GM12873 (cell line): ENCODE data around the gene GLRX.

Source experiments
- CTCF ChIP-seq: IDR thresholded peaks from 2 replicates; pipeline ENCODE4 v1.5.1; 2012; ENCODE audit warnings: low read depth, mild to moderate bottlenecking, moderate library complexity, low read length, control low read depth; ENCODE audit not compliant: insufficient read depth; ENCODE audit errors: missing control alignments

Gene GLRX

DNA sequence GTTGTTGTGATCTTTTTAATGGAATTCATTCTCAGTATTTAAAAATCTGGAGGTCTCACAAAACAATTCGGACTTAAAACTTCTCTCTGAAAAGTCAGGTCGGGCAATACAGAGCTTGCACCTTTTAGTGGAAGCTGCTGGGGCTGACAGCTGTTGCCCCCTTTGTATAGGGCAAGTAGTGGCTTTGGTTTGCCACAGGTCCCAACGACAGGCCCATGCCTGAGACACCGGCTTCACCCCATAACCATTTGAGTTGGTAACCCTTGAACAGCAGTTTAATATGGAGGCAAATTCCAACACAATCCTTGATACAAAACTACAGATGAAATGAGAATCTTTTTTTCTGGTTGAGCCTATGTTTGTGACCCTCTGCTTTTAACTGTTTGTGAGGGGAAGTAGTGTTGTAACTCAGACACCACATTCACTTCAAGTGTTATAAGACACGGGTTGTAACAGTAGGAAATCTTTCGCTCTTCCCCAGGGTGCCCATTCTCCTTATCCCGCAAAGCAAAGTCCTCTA is 752 bp upstream of the GLRX start:
- TF ChIP-seq CTCF = no peak

GRCh38 chr5:95822043-95822541 is 434 bp downstream of the GLRX start:
- no peak for TF ChIP-seq CTCF

DNA sequence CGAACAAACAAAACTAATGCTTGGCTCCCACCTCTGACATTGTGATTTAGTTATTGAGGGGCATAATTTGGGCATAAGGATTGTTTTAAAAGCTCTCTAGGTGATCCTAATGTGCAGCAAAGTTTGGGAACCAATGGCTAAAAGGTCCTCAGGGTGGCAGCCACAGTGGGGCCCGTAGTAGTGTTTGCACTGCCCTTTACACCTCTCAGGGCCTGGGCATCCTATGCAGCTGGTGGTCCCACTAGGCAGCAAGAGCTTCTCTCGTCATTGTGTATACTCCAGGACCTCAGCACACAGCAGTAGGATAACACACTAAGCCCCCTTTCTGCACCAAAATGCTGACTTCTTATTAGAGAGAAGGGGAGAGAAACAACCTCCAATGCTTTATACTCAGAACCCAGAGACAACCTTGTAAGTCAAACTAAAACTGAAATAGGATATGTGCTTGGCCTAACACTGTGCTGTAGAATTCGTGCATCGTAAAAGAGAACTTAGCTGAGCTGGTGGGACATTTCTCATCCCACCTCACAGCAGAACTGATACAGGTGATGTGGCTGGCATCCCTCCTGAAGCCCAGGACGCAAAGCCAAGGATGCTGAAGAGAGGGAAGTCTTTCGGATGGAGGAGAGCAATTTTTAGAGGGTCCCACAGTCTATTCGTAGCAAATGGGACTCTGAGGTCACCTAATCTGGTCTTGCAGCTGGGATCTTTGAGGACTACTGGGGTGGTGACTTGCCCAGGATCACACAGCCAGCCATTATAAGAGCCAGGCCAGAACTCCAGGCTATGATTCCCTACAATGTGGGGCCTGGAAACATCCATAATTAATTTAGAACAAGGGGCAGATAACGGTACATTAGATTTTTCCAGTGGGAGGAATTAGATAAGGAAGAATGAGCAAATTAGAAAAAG is 1.2 kb downstream of the GLRX start:
- TF ChIP-seq CTCF = no peak

DNA sequence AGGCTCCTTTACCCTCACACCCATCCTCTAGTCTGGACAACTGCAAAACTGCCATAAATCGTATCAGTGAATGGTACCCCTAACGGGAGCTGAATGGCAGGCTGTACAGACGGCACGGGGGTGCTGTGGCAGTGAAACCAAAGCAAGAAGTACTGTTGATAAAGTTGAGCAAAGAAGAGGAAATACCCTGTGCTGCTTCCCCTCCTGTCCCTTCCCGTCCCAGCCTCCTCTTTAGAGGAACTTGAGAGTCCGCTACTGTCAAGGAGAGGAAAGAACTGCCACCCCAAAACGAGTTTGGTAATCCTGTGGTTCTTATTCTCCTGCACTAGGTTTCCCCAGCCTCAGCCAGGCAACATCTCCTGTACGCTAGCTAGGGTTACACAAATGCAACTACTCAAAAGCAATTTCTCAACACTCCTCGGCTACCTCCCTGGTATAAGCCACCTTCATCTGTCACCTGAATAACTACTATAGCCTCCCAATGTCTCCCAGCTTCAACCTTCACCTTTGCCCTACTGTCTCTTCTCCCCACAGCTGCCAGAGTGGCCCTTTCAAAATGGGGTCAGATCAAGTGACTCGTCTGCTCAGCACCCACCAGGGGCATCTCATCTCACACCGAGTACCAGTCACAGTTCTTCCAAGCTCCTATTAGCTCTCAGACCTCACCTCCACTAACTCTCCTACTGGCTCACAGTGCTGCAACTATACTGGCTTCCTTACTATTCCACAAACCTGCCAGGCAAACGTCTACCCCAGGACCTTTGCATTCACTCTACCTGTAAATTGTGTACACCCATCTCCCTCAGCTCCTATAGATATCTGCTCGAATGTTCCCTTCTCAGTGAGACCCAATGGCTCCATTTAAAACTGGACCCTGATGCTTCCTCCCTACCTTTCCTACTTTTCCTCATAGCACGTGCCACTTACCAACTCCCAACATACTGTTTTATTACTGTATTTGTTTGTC is 4.1 kb downstream of the GLRX start:
- TF ChIP-seq CTCF = no peak

- no peak for TF ChIP-seq CTCF
Observed at GRCh38 chr5:95817430-95817829, 5.1 kb downstream of the GLRX start.

DNA sequence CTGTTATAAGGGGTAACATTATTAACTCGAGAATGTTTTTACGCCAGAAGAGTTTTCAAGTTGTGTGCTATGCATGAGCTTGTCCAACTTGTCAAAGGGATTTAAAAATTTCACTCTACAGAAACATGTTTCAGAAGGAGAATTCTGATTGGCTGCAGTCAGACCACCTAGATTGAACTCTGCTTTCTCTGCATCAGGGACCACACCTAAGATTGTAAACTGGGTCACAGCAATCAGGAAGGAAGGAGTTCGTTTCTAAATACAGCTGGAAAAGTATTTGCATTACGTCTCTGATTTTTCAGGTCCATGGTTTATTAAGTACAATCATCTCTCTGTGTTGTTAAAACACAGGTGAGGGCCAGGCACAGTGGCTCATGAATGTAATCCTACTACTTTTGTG is 5.8 kb downstream of the GLRX start:
- no peak for TF ChIP-seq CTCF

- TF ChIP-seq CTCF = no peak
Observed at GRCh38 chr5:95816341-95816740, 6.2 kb downstream of the GLRX start.
